GM13977 (cell line): ENCODE data around the gene ANO1.

Experiments
- DNase-seq: peaks from one replicate; pipeline ENCODE4 v3.0.0; 2012; ENCODE audit warnings: low spot score
- in situ Hi-C: fragments of 300-500 bp; cut with MboI; formaldehyde crosslinking; loops from one replicate; pipeline ENCODE4 v1.12.0; 2022; ENCODE audit warnings: low sequenced_read_pairs, low pct_unique_long_range_greater_than_20kb, mixed read lengths, inconsistent platforms; ENCODE audit not compliant: unreplicated experiment
- TF ChIP-seq, protein P1 (sequence below): IDR thresholded peaks from 2 replicates; pipeline ENCODE4 v1.5.1; 2012; ENCODE audit warnings: mild to moderate bottlenecking, control low read depth; ENCODE audit not compliant: insufficient read depth; ENCODE audit errors: extremely low read depth, missing control alignments

ANO1 gene

DNA sequence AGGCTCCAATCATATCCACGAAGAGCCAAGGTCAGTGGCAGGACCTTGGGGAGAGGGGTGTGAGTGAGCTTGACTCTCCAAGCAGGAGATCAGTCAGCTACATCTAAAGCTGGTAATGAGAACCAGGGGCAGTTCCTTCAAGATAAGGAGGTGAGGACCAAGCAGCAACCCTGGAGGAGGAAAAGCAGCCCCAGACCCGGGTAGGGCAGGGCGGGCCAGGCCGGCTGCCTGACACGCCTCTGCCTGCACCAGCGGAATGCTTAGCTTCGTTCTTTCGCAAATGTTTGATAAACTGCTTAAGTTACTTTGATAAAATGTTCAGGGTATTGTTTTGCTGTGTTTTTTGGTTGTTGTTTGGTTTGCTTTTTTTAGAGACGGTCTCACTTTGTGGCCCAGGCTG is 106.3 kb downstream of the ANO1 start:
- in situ Hi-C loops = loop anchor here (25.0 kb wide), 1 partner anchor 497 kb away; the partner anchor contains the start of gene LTO1

DNA sequence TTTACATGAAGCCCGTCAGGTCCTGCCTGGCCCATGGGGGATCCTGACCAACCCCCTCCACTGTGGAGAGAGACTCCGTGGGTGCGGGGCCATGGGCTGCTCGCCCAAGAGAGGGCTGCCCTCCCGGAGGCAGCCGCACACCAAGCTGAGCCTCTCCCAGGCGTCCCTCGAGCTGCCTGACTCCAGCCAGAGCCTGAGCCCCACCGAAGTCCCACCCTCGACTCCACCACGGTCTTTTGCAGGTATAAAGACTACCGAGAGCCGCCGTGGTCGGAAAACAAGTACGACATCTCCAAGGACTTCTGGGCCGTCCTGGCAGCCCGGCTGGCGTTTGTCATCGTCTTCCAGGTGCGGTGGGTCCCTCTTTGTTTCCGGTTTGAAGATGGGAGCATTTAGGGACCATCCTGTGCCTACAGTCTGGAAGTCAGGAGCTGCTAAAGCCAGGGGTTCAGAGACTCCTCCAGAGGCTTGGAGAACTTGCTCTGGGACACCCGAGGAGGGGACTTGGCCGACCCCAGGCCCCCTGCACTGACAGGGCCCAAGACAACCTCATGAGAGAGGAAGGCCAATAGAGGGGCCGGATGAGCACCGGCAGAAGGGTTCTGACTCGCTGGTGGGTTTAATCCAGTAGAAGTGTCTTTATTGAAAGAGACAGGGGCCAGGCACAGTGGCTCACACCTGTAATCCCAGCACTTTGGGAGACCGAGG is 107.4 kb downstream of the ANO1 start:
- TF ChIP-seq, protein P1, sequence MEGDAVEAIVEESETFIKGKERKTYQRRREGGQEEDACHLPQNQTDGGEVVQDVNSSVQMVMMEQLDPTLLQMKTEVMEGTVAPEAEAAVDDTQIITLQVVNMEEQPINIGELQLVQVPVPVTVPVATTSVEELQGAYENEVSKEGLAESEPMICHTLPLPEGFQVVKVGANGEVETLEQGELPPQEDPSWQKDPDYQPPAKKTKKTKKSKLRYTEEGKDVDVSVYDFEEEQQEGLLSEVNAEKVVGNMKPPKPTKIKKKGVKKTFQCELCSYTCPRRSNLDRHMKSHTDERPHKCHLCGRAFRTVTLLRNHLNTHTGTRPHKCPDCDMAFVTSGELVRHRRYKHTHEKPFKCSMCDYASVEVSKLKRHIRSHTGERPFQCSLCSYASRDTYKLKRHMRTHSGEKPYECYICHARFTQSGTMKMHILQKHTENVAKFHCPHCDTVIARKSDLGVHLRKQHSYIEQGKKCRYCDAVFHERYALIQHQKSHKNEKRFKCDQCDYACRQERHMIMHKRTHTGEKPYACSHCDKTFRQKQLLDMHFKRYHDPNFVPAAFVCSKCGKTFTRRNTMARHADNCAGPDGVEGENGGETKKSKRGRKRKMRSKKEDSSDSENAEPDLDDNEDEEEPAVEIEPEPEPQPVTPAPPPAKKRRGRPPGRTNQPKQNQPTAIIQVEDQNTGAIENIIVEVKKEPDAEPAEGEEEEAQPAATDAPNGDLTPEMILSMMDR = no peak
- no peak for DNase-seq
- in situ Hi-C loops = loop anchor here (25.0 kb wide), 1 partner anchor 498 kb away; the partner anchor contains the start of gene LTO1

More for the DNA sequence above, 106.3 kb downstream of the ANO1 start:
- TF ChIP-seq, protein P1 = no peak
- DNase-seq = no peak

DNA sequence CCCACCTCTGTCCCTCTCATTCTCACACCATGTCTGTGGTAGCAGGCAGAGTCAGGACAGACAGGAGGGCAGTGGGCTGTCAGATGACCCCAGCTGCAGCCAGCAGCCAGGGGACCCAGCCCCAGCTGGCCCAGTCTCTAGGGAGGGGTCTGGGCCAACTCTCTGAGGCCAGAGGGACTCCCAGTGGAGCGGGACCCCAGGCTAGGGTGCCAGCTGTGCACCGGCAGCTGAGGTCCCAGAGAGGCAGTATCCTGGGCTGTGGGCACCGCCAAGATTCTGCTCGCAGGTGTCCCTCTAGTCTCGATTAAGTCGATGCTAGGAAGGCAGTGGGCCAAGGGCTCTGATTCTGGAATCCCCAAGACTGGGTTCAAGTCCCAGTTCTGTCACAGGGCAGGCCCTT is 108.3 kb downstream of the ANO1 start:
- no peak for DNase-seq
- TF ChIP-seq, protein P1 = no peak
- in situ Hi-C loops = loop anchor here (25.0 kb wide), 1 partner anchor 499 kb away; the partner anchor contains the start of gene LTO1

DNA sequence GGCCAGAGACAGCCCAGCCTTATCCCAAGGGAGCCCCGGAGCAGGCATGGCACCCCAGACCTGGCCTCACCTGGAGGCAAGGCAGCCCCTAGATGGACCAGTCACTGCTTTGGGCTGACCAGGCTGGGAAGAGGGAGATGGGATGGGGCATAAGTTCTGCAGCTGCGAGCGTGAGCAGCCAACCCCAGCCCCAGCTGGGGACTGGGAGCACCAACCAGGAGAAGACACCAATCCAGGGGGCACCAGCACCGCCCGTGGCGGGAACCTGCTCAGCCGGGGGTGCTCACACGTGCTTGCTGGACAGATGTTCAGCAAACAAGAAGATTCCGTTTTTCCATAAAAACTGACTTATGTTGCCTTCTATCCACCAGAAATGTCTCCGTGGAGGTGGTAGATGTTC is 108.8 kb downstream of the ANO1 start:
- in situ Hi-C loops = loop anchor here (25.0 kb wide), 1 partner anchor 500 kb away; the partner anchor contains the start of gene LTO1
- no peak for DNase-seq
- TF ChIP-seq, protein P1 = no peak

DNA sequence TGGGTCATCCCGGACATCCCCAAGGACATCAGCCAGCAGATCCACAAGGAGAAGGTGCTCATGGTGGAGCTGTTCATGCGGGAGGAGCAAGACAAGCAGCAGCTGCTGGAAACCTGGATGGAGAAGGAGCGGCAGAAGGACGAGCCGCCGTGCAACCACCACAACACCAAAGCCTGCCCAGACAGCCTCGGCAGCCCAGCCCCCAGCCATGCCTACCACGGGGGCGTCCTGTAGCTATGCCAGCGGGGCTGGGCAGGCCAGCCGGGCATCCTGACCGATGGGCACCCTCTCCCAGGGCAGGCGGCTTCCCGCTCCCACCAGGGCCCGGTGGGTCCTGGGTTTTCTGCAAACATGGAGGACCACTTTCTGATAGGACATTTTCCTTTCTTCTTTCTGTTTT is 109.7 kb downstream of the ANO1 start:
- in situ Hi-C loops = loop anchor here (25.0 kb wide), 1 partner anchor 500 kb away; the partner anchor contains the start of gene LTO1

DNA sequence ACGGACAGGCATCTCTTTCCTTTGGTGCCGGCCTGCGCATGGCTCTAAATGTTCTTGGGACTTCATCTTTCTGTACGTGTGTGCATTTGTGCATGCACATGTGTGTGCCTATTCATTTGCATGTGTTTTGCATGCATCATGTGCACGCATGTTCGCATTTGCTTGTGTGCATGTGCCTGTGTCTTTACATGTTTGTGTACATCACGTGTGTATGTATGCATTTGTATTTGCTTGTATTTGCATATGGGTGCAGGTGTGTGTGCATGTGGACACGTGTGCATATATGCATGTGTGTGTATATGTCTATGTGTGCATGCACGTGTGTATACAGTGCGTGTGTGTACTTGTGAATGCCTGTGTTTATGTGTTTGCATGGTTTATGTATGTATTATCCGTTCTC is 111.5 kb downstream of the ANO1 start:
- TF ChIP-seq, protein P1 = no peak
- DNase-seq = no peak
- in situ Hi-C loops = loop anchor here (10.0 to 25.0 kb wide), 2 partner anchors 265 to 502 kb away; partner anchors contain the start of gene LTO1

More for the DNA sequence above, 109.7 kb downstream of the ANO1 start:
- no peak for DNase-seq
- TF ChIP-seq, protein P1 = no peak
